Measurements from ENCODE around the gene RTKN2. TPM values are rescaled to one million over a fixed set of nuclear protein-coding genes. Genes with fewer than 3 reads are reported as not detected.

The RTKN2 gene
- total and polyA plus RNA-seq, 2 donors (not counting 1 experiment from before 2014, with no cell fraction given), result 0.07 to 0.22 TPM

DNA sequence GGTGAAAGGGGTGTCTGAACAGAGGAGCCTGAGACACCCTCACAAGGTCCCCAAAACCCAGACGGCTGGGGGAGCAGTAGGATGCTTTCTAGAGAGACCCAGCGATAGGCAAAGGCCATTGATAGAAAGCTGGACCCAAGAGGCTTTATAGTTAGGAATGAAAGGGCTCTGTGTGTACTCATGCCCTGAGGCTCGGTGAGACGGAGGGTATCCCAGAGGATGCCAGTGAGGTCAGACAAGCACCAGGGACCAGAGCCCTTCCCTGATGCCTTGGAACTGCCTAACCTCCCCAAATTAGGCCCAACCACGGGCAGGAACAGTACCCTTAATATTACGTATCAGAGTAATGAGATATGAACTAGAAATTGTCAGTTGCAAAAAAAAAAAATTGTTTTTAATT lies 48.6 kb upstream of the RTKN2 start:
- Histone ChIP-seq H3K27me3 (replicated peaks in 1 of 4; ENCODE audit: control extremely low read depth in 1 of 4, control insufficient read depth in 3 of 4, insufficient read depth in 4 of 4, low read length in 3 of 4) (peaks cover 0 to 5% (median 0%) of the 10 kb centered on the region in 4 experiments), H3K4me2 (replicated peaks; ENCODE audit: low read depth, low read length, poor library complexity, severe bottlenecking) (no peak overlapping the region), H3K79me2 (ENCODE audit: control insufficient read depth, insufficient read depth, low read length) (no peaks in the 10 kb centered on the region), H2AFZ (ENCODE audit: insufficient read depth, low read depth, low read length, poor library complexity, severe bottlenecking) (no peak overlapping the region), H3K4me1 (ENCODE audit: control insufficient read depth in 2 of 2, insufficient read depth in 2 of 2, low read length in 2 of 2) (no peaks in the 10 kb centered on the region), H3K9me3 (ENCODE audit: control extremely low read depth in 1 of 3, control insufficient read depth in 2 of 3, insufficient read depth in 1 of 3, low read length in 2 of 3) (no peaks in the 10 kb centered on the region), H3K4me3 (ENCODE audit: control extremely low read depth in 1 of 5, extremely low read depth in 1 of 5, insufficient read depth in 1 of 5, low read depth in 2 of 5, low read length in 4 of 5) (no peak overlapping the region), H3K27ac (ENCODE audit: low read length in 2 of 2) (no peak overlapping the region), H3K9ac (ENCODE audit: low read length) (no peak overlapping the region), H3K36me3 (replicated peaks in 1 of 2; ENCODE audit: control extremely low read depth in 1 of 2, control insufficient read depth in 1 of 2, extremely low read depth in 1 of 2, insufficient read depth in 2 of 2, low read length in 1 of 2) (no peaks in the 10 kb centered on the region), H4K20me1 (ENCODE audit: control insufficient read depth, insufficient read depth, low read length, poor library complexity, severe bottlenecking) (no peaks in the 10 kb centered on the region)
- Mint-ChIP-seq H3K4me3 (no peak overlapping the region), H3K27me3 (peaks cover 26% of the 10 kb centered on the region), H3K4me1 (no peaks in the 10 kb centered on the region), H3K9me3 (ENCODE audit: insufficient read depth) (no peaks in the 10 kb centered on the region), H3K27ac (no peak overlapping the region)
- TF ChIP-seq, protein P1, sequence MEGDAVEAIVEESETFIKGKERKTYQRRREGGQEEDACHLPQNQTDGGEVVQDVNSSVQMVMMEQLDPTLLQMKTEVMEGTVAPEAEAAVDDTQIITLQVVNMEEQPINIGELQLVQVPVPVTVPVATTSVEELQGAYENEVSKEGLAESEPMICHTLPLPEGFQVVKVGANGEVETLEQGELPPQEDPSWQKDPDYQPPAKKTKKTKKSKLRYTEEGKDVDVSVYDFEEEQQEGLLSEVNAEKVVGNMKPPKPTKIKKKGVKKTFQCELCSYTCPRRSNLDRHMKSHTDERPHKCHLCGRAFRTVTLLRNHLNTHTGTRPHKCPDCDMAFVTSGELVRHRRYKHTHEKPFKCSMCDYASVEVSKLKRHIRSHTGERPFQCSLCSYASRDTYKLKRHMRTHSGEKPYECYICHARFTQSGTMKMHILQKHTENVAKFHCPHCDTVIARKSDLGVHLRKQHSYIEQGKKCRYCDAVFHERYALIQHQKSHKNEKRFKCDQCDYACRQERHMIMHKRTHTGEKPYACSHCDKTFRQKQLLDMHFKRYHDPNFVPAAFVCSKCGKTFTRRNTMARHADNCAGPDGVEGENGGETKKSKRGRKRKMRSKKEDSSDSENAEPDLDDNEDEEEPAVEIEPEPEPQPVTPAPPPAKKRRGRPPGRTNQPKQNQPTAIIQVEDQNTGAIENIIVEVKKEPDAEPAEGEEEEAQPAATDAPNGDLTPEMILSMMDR (IDR thresholded peaks at IDR 0.05), result no peak
- no peak for TF ChIP-seq EZH2 (IDR thresholded peaks at IDR 0.05; ENCODE audit: borderline replicate concordance, insufficient read depth, low read depth, low read length, poor library complexity, severe bottlenecking)
- intact Hi-C loops (cut with micrococcal nuclease), result no loop called here
- ATAC-seq (ENCODE audit: low read depth) (no peak), DNase-seq (no peak)
- POLR2A ChIA-PET, result no interaction called here
- 91% methylated on average over 4 of the region's 6 CpGs for WGBS (ENCODE audit: insufficient coverage)
- CTCF ChIA-PET, result no interaction called here

DNA sequence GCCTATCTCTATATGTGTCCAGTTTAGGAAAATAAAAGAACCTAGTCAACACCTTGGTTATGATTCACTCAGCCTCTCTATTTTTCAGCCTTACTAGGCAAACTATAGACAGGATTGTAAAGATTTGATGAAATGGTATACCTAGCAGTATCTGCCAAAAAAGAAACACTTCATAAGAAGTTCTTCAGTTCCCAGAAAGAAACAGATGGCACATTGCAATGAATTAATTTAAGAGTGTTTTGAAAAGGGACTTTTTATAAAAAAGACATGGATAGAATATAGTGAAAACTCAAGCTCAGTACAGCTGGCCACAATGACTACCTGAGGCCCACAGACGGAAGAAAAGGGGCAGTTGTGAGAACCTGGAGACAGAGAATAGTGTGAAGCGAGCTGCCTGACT lies 40.6 kb upstream of the RTKN2 start:
- Histone ChIP-seq H3K4me2 (replicated peaks; ENCODE audit: low read depth, low read length, poor library complexity, severe bottlenecking) (no peak overlapping the region), H3K4me3 (ENCODE audit: control extremely low read depth in 1 of 5, extremely low read depth in 1 of 5, insufficient read depth in 1 of 5, low read depth in 2 of 5, low read length in 4 of 5) (no peak overlapping the region), H2AFZ (ENCODE audit: insufficient read depth, low read depth, low read length, poor library complexity, severe bottlenecking) (no peak overlapping the region), H4K20me1 (ENCODE audit: control insufficient read depth, insufficient read depth, low read length, poor library complexity, severe bottlenecking) (no peaks in the 10 kb centered on the region), H3K9ac (ENCODE audit: low read length) (no peak overlapping the region), H3K9me3 (ENCODE audit: control extremely low read depth in 1 of 3, control insufficient read depth in 2 of 3, insufficient read depth in 1 of 3, low read length in 2 of 3) (no peaks in the 10 kb centered on the region), H3K27ac (ENCODE audit: low read length in 2 of 2) (no peak overlapping the region), H3K27me3 (replicated peaks in 1 of 4; ENCODE audit: control extremely low read depth in 1 of 4, control insufficient read depth in 3 of 4, insufficient read depth in 4 of 4, low read length in 3 of 4) (no peaks in the 10 kb centered on the region), H3K4me1 (ENCODE audit: control insufficient read depth in 2 of 2, insufficient read depth in 2 of 2, low read length in 2 of 2) (peaks cover 0 to 18% of the 10 kb centered on the region in 2 donors), H3K79me2 (ENCODE audit: control insufficient read depth, insufficient read depth, low read length) (no peaks in the 10 kb centered on the region), H3K36me3 (replicated peaks in 1 of 2; ENCODE audit: control extremely low read depth in 1 of 2, control insufficient read depth in 1 of 2, extremely low read depth in 1 of 2, insufficient read depth in 2 of 2, low read length in 1 of 2) (no peaks in the 10 kb centered on the region)
- intact Hi-C loops (cut with micrococcal nuclease), result no loop called here
- 80% methylated on average over 1 of the region's 2 CpGs for WGBS (ENCODE audit: insufficient coverage)
- no peak overlapping the region for H3K4me3 Mint-ChIP-seq
- H3K27me3 Mint-ChIP-seq, result peaks cover 14% of the 10 kb centered on the region
- H3K4me1 Mint-ChIP-seq, result peaks cover 19% of the 10 kb centered on the region
- ATAC-seq (ENCODE audit: low read depth) (no peak), DNase-seq (no peak)
- no peak overlapping the region for H3K27ac Mint-ChIP-seq
- TF ChIP-seq, protein P1 (IDR thresholded peaks at IDR 0.05), result no peak
- no peak for TF ChIP-seq EZH2 (IDR thresholded peaks at IDR 0.05; ENCODE audit: borderline replicate concordance, insufficient read depth, low read depth, low read length, poor library complexity, severe bottlenecking)
- ChIA-PET CTCF (no interaction called here), POLR2A (no interaction called here)
- H3K9me3 Mint-ChIP-seq (ENCODE audit: insufficient read depth), result no peaks in the 10 kb centered on the region
